CD4-positive, alpha-beta T cell (primary cell): Measurements from ENCODE around the gene MEGF11. TPM values are rescaled to one million over a fixed set of nuclear protein-coding genes. Genes with fewer than 3 reads are reported as not detected.

Experiments
- ATAC-seq: fragments of 200-7000 bp; cut with Tn5 transposase; one replicate; pipeline ENCODE4 v1.10.0; 2022; ENCODE audit warnings: mild to moderate bottlenecking; ENCODE audit not compliant: poor library complexity
- CTCF ChIA-PET: fragments of 350-600 bp; sonication (Branson Sonifier 250); formaldehyde crosslinking; loops from one replicate; lab custom pipeline; 2021; ENCODE audit warnings: antibody characterized with exemption, inconsistent platforms; lab: Charles Lee
- POLR2A ChIA-PET: fragments of 350-600 bp; sonication (Branson Sonifier 250); formaldehyde crosslinking; loops from one replicate; lab custom pipeline; 2021; ENCODE audit warnings: antibody characterized with exemption, inconsistent platforms; lab: Charles Lee
- DNase-seq, 14 experiments: peaks; one replicate each; pipeline ENCODE4 v3.0.0-alpha.2; 2013 to 2020; ENCODE audit warnings: mixed read lengths in 2 of 14
- H3K27ac ChIP-seq, 2 donors: one replicate each; pipeline versions ENCODE4 v1.5.1 to v1.7.0; 2013; ENCODE audit warnings: low read length in 2 of 2, low read depth in 1 of 2, mild to moderate bottlenecking in 1 of 2
- H3K27me3 ChIP-seq, 2 experiments: 1 replicate in 1 of 2; 2 replicates in 1 of 2; pipeline versions ENCODE4 v1.6.1 to v1.7.0; 2013; ENCODE audit warnings: low read length in 2 of 2, control low read depth in 1 of 2, mild to moderate bottlenecking in 1 of 2, moderate library complexity in 1 of 2; ENCODE audit not compliant: insufficient read depth in 2 of 2, control insufficient read depth in 1 of 2
- H3K36me3 ChIP-seq: one replicate; pipeline ENCODE4 v1.6.1; 2013; ENCODE audit warnings: low read length, control low read depth; ENCODE audit not compliant: insufficient read depth
- H3K4me1 ChIP-seq: one replicate; pipeline ENCODE4 v1.6.1; 2013; ENCODE audit warnings: low read length, control low read depth; ENCODE audit not compliant: insufficient read depth
- H3K4me3 ChIP-seq: one replicate; pipeline ENCODE4 v1.5.1; 2013; ENCODE audit warnings: mild to moderate bottlenecking, low read length, moderate library complexity
- H3K9me3 ChIP-seq, 2 experiments: 1 replicate in 1 of 2; 2 replicates in 1 of 2; pipeline versions ENCODE4 v1.6.1 to v1.7.0; 2013; ENCODE audit warnings: low read length in 2 of 2, mild to moderate bottlenecking in 2 of 2, control low read depth in 1 of 2, moderate library complexity in 1 of 2; ENCODE audit not compliant: control insufficient read depth in 1 of 2, insufficient read depth in 1 of 2
- H3K27ac Mint-ChIP-seq: one replicate; pipeline ENCODE4 v1.8.0; 2020; ENCODE audit warnings: mixed read lengths
- H3K27me3 Mint-ChIP-seq: one replicate; pipeline ENCODE4 v1.8.0; 2021; ENCODE audit warnings: mixed read lengths
- H3K36me3 Mint-ChIP-seq: one replicate; pipeline ENCODE4 v1.8.0; 2021; ENCODE audit warnings: low read depth, mixed read lengths
- H3K4me1 Mint-ChIP-seq: one replicate; pipeline ENCODE4 v1.8.0; 2021; ENCODE audit warnings: low read depth, mixed read lengths
- H3K4me3 Mint-ChIP-seq: one replicate; pipeline ENCODE4 v1.8.0; 2020; ENCODE audit warnings: mild to moderate bottlenecking, mixed read lengths
- H3K9me3 Mint-ChIP-seq: one replicate; pipeline ENCODE4 v1.8.0; 2020; ENCODE audit warnings: mixed read lengths
- intact Hi-C, 2 experiments: fragments of 100-400 bp; cut with DNase I in 1 of 2; cut with micrococcal nuclease in 1 of 2; formaldehyde crosslinking; loops; one replicate each; pipeline versions ENCODE4 v1.15.1 to v1.9.0; 2023 to 2025; cut with DNase I, micrococcal nuclease
- total RNA-seq, 174 experiments: library from RNA in 2 of 174; stranded (reverse) in 2 of 174; gene quantifications; one replicate each; pipeline ENCODE4 v1.2.3 and lab custom pipeline; 2021 to 2026
- TF ChIP-seq, protein P1 (sequence below): fragments of 200-600 bp; IDR thresholded peaks from one replicate; pipeline ENCODE4 v1.8.0; 2022; ENCODE audit warnings: antibody characterized with exemption, mild to moderate bottlenecking

MEGF11 gene
- total RNA-seq, 2 experiments from 2014 or later: not detected

GRCh38 chr15:65952391-65953053 lies 301.0 kb downstream of the MEGF11 start:
- Histone ChIP-seq H3K4me1 (no peaks in the 10 kb centered on the region), H3K27me3 (no peaks in the 10 kb centered on the region), H3K36me3 (no peaks in the 10 kb centered on the region), H3K27ac (no peak overlapping the region), H3K9me3 (no peaks in the 10 kb centered on the region), H3K4me3 (no peak overlapping the region)
- H3K27me3 Mint-ChIP-seq: no peaks in the 10 kb centered on the region
- no peak for DNase-seq
- CTCF ChIA-PET: no interaction called here
- TF ChIP-seq, protein P1, sequence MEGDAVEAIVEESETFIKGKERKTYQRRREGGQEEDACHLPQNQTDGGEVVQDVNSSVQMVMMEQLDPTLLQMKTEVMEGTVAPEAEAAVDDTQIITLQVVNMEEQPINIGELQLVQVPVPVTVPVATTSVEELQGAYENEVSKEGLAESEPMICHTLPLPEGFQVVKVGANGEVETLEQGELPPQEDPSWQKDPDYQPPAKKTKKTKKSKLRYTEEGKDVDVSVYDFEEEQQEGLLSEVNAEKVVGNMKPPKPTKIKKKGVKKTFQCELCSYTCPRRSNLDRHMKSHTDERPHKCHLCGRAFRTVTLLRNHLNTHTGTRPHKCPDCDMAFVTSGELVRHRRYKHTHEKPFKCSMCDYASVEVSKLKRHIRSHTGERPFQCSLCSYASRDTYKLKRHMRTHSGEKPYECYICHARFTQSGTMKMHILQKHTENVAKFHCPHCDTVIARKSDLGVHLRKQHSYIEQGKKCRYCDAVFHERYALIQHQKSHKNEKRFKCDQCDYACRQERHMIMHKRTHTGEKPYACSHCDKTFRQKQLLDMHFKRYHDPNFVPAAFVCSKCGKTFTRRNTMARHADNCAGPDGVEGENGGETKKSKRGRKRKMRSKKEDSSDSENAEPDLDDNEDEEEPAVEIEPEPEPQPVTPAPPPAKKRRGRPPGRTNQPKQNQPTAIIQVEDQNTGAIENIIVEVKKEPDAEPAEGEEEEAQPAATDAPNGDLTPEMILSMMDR: no peak
- H3K36me3 Mint-ChIP-seq: no peaks in the 10 kb centered on the region
- POLR2A ChIA-PET: interaction anchor here (1.5 kb wide), 1 partner anchor 10 kb away, joined by 3 read pairs; no protein-coding TSS in a partner anchor
- H3K27ac Mint-ChIP-seq: no peak overlapping the region
- H3K4me3 Mint-ChIP-seq: no peak overlapping the region
- no peak for ATAC-seq
- no peaks in the 10 kb centered on the region for H3K9me3 Mint-ChIP-seq
- no peaks in the 10 kb centered on the region for H3K4me1 Mint-ChIP-seq
- intact Hi-C loops: no loop called here

GRCh38 chr15:65951007-65951406 lies 302.5 kb downstream of the MEGF11 start:
- H3K9me3 ChIP-seq: no peaks in the 10 kb centered on the region
- Mint-ChIP-seq H3K27ac (no peak overlapping the region), H3K4me1 (no peaks in the 10 kb centered on the region), H3K27me3 (no peaks in the 10 kb centered on the region), H3K9me3 (no peaks in the 10 kb centered on the region), H3K4me3 (no peak overlapping the region), H3K36me3 (no peaks in the 10 kb centered on the region)
- H3K27me3 ChIP-seq: no peaks in the 10 kb centered on the region
- ChIA-PET CTCF (no interaction called here), POLR2A (no interaction called here)
- ATAC-seq (no peak), DNase-seq (no peak)
- TF ChIP-seq, protein P1: no peak
- intact Hi-C loops: no loop called here
- H3K36me3 ChIP-seq: no peaks in the 10 kb centered on the region
- no peak overlapping the region for H3K4me3 ChIP-seq
- H3K4me1 ChIP-seq: no peaks in the 10 kb centered on the region
- H3K27ac ChIP-seq: no peak overlapping the region

DNA sequence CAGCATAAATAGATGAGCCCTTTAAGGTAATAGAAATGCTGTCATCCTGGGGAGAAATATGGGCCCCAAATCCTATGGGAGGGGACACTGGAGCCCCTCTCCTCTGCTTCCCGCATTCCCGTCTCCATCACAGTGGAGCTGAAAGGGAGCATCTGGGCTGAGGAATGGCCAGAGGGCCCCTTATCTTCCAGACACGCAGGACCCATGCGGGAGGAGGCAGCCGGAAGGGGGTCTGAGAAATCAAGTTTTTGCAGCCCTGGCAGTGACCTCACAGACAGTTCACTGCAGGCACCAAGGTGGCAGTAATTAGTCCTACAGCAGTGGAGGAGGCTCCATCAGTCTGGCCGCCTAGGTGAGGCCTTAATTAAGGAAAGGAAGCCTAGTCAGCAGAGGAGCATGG lies 304.1 kb downstream of the MEGF11 start:
- POLR2A ChIA-PET: no interaction called here
- no peaks in the 10 kb centered on the region for H3K36me3 Mint-ChIP-seq
- no peak overlapping the region for H3K4me3 Mint-ChIP-seq

More for the DNA sequence above, 304.1 kb downstream of the MEGF11 start:
- CTCF ChIA-PET: no interaction called here
- H3K27me3 ChIP-seq: no peaks in the 10 kb centered on the region
- H3K27me3 Mint-ChIP-seq: no peaks in the 10 kb centered on the region
- TF ChIP-seq, protein P1: no peak
- intact Hi-C loops: no loop called here
- no peaks in the 10 kb centered on the region for H3K4me1 ChIP-seq
- DNase-seq: no peak
- no peaks in the 10 kb centered on the region for H3K9me3 Mint-ChIP-seq
- no peak overlapping the region for H3K27ac Mint-ChIP-seq
- no peaks in the 10 kb centered on the region for H3K9me3 ChIP-seq
- H3K4me3 ChIP-seq: no peak overlapping the region
- H3K36me3 ChIP-seq: no peaks in the 10 kb centered on the region
- no peaks in the 10 kb centered on the region for H3K4me1 Mint-ChIP-seq
- H3K27ac ChIP-seq: no peak overlapping the region
- ATAC-seq: no peak
